BJ (cell line): ENCODE measurements around the gene CCDC57. TPM values are rescaled to one million over a fixed set of nuclear protein-coding genes. Genes with fewer than 3 reads are reported as not detected.

ENCODE experiments used
- CTCF ChIA-PET: fragments of 350-600 bp; formaldehyde crosslinking; extraction: SDS; loops from one replicate; lab custom pipeline; 2021; ENCODE audit warnings: antibody characterized with exemption, inconsistent platforms; lab: Yijun Ruan, JAX
- POLR2A ChIA-PET: fragments of 300-600 bp; sonication (Branson Sonifier 250); formaldehyde crosslinking; extraction: SDS; loops from one replicate; lab custom pipeline; 2021; ENCODE audit warnings: antibody characterized with exemption; lab: Charles Lee
- DNase-seq: peaks from one replicate; pipeline ENCODE4 v3.0.0-alpha.2; 2011; ENCODE audit warnings: low read depth
- H3K27me3 ChIP-seq: 2 replicates; pipeline ENCODE4 v1.6.0; 2011; ENCODE audit warnings: low read length; ENCODE audit not compliant: control insufficient read depth, insufficient read depth
- H3K36me3 ChIP-seq: 2 replicates; pipeline ENCODE4 v1.5.1; 2011; ENCODE audit warnings: low read length; ENCODE audit not compliant: control insufficient read depth, insufficient read depth
- H3K4me3 ChIP-seq: 2 replicates; pipeline ENCODE4 v1.5.1; 2011; ENCODE audit warnings: low read depth, mild to moderate bottlenecking, control low read depth, low read length
- CTCF ChIP-seq: IDR thresholded peaks from 2 replicates; pipeline ENCODE4 v1.5.1; 2011; ENCODE audit warnings: low read depth, mild to moderate bottlenecking, control low read depth, inconsistent platforms, low read length, moderate library complexity; ENCODE audit not compliant: insufficient read depth
- polyA plus RNA-seq: library from polyadenylated mRNA; depleted of rRNA; stranded (reverse); fragments of >200 nt; gene quantifications from 2 replicates; pipeline ENCODE4 v1.2.3, GENCODE V29; 2011

Gene CCDC57
- polyA plus RNA-seq, 1 experiment: 15.4 TPM

GRCh38 chr17:82055965-82056728, 156.5 kb downstream of the CCDC57 start:
- DNase-seq: no peak
- Histone ChIP-seq H3K4me3 (no peak overlapping the region), H3K36me3 (peaks cover 54% of the 10 kb centered on the region), H3K27me3 (no peaks in the 10 kb centered on the region)
- POLR2A ChIA-PET: interaction anchor here (0.5 kb wide), 1 partner anchor 126 kb away, joined by 5 read pairs; no protein-coding TSS in a partner anchor
- CTCF ChIA-PET: interaction anchor here (1.0 kb wide), 1 partner anchor 26 kb away, joined by 3 read pairs; no protein-coding TSS in a partner anchor
- TF ChIP-seq CTCF: no peak

GRCh38 chr17:82055023-82055964, 157.3 kb downstream of the CCDC57 start:
- TF ChIP-seq CTCF: no peak
- DNase-seq: no peak
- ChIA-PET POLR2A (no interaction called here), CTCF (interaction anchor here (1.6 kb wide), 1 partner anchor 24 kb away, joined by 5 read pairs; the partner anchor contains the start of gene RAC3)
- no peak overlapping the region for H3K4me3 ChIP-seq
- no peaks in the 10 kb centered on the region for H3K27me3 ChIP-seq
- peaks cover 47% of the 10 kb centered on the region for H3K36me3 ChIP-seq

GRCh38 chr17:82054351-82055022, 158.2 kb downstream of the CCDC57 start:
- Histone ChIP-seq H3K36me3 (peaks cover 47% of the 10 kb centered on the region), H3K4me3 (no peak overlapping the region), H3K27me3 (no peaks in the 10 kb centered on the region)
- no peak for TF ChIP-seq CTCF
- POLR2A ChIA-PET: no interaction called here
- no peak for DNase-seq
- CTCF ChIA-PET: interaction anchor here (1.6 kb wide), 1 partner anchor 23 kb away, joined by 5 read pairs; the partner anchor contains the start of gene RAC3

GRCh38 chr17:82053556-82054263, 158.9 kb downstream of the CCDC57 start:
- no peak for DNase-seq
- no peak overlapping the region for H3K4me3 ChIP-seq
- no peaks in the 10 kb centered on the region for H3K27me3 ChIP-seq
- H3K36me3 ChIP-seq: peaks cover 48% of the 10 kb centered on the region
- ChIA-PET POLR2A (no interaction called here), CTCF (interaction anchor here (1.2 to 1.4 kb wide), 2 partner anchors 12 to 16 kb away, joined by 3 to 5 read pairs; partner anchors contain the start of genes DCXR and DUS1L)
- no peak for TF ChIP-seq CTCF
